Natural killer cell (primary cell): ENCODE measurements around the gene MOB4. TPM values are rescaled to one million over a fixed set of nuclear protein-coding genes. Genes with fewer than 3 reads are reported as not detected.

ENCODE experiments used
- ATAC-seq, 3 donors: fragments of 150-1000 bp in 2 of 3; fragments of 200-7000 bp in 1 of 3; cut with Tn5 transposase; 1 replicate in 1 of 3; 2 replicates in 2 of 3; pipeline ENCODE4 v1.10.0; 2021; ENCODE audit warnings: mild to moderate bottlenecking in 2 of 3, moderate library complexity in 2 of 3
- DNase-seq, 2 donors: peaks; one replicate each; pipeline versions ENCODE4 v3.0.0 to v3.0.0-alpha.2; 2013 to 2021; ENCODE audit warnings: mixed read lengths in 1 of 2
- H3K27ac ChIP-seq: one replicate; pipeline ENCODE4 v1.5.1; 2013; ENCODE audit warnings: mild to moderate bottlenecking, low read length
- H3K27me3 ChIP-seq: one replicate; pipeline ENCODE4 v1.6.1; 2013; ENCODE audit warnings: low read length; ENCODE audit not compliant: control insufficient read depth, insufficient read depth
- H3K36me3 ChIP-seq: one replicate; pipeline ENCODE4 v1.6.1; 2013; ENCODE audit warnings: low read length; ENCODE audit not compliant: control insufficient read depth, insufficient read depth
- H3K4me1 ChIP-seq: one replicate; pipeline ENCODE4 v1.6.1; 2013; ENCODE audit warnings: low read length; ENCODE audit not compliant: control insufficient read depth, insufficient read depth
- H3K4me3 ChIP-seq: one replicate; pipeline ENCODE4 v1.5.1; 2013; ENCODE audit warnings: low read length
- H3K9me3 ChIP-seq: one replicate; pipeline ENCODE4 v1.6.1; 2013; ENCODE audit warnings: low read length; ENCODE audit not compliant: control insufficient read depth, insufficient read depth
- H3K27ac Mint-ChIP-seq, 2 donors: one replicate each; pipeline ENCODE4 v1.8.0; 2022; ENCODE audit warnings: mild to moderate bottlenecking in 2 of 2, mixed read lengths in 2 of 2, moderate library complexity in 1 of 2
- H3K27me3 Mint-ChIP-seq, 2 donors: one replicate each; pipeline ENCODE4 v1.8.0; 2022; ENCODE audit warnings: low read depth in 2 of 2, mixed read lengths in 2 of 2
- H3K36me3 Mint-ChIP-seq: one replicate; pipeline ENCODE4 v1.8.0; 2022; ENCODE audit warnings: mixed read lengths
- H3K4me1 Mint-ChIP-seq, 2 donors: one replicate each; pipeline ENCODE4 v1.8.0; 2022; ENCODE audit warnings: mixed read lengths in 2 of 2
- H3K4me3 Mint-ChIP-seq: one replicate; pipeline ENCODE4 v1.8.0; 2022; ENCODE audit warnings: mild to moderate bottlenecking, moderate library complexity, mixed read lengths
- H3K9me3 Mint-ChIP-seq, 2 donors: one replicate each; pipeline ENCODE4 v1.8.0; 2022; ENCODE audit warnings: mixed read lengths in 2 of 2
- CTCF ChIP-seq: fragments of 200-600 bp; IDR thresholded peaks from one replicate; pipeline ENCODE4 v1.8.0; 2022; ENCODE audit warnings: antibody characterized with exemption
- WGBS: methylation state at CpG from one replicate; pipeline ENCODE4 v1.1.7; 2013; ENCODE audit warnings: missing lambda C conversion rate; ENCODE audit not compliant: insufficient coverage; 5-methylcytosine and 5-hydroxymethylcytosine counted together
- intact Hi-C: fragments of 100-400 bp; cut with micrococcal nuclease; formaldehyde crosslinking; loops from one replicate; pipeline ENCODE4 v1.14.2; 2022
- total RNA-seq, 4 donors: library from RNA; stranded (reverse); fragments of 120-200 nt in 1 of 4; gene quantifications; one replicate each; pipeline versions ENCODE4 v1.2.3 to v1.2.4, GENCODE V29; 2013 to 2022

The MOB4 gene
- total RNA-seq, 3 donors from 2014 or later (not counting 1 experiment from before 2014, with no cell fraction given), result 27.1 to 40.0 (median 34.9) TPM

GRCh38 chr2:197504512-197504911 is 11.4 kb upstream of the MOB4 start:
- no peaks in the 10 kb centered on the region for H3K9me3 Mint-ChIP-seq
- intact Hi-C loops, result no loop called here
- H3K27ac ChIP-seq, result no peak overlapping the region
- no peak for DNase-seq
- peak overlapping the region in 1 of 2 donors; percentile 45 for H3K27ac Mint-ChIP-seq
- peaks cover 22 to 25% of the 10 kb centered on the region in 2 donors for H3K4me1 Mint-ChIP-seq
- no peaks in the 10 kb centered on the region for H3K27me3 ChIP-seq
- 97% methylated on average over 6 of the region's 6 CpGs for WGBS
- H3K27me3 Mint-ChIP-seq, result no peaks in the 10 kb centered on the region
- no peak for ATAC-seq
- no peaks in the 10 kb centered on the region for H3K9me3 ChIP-seq
- H3K4me3 ChIP-seq, result no peak overlapping the region
- H3K36me3 Mint-ChIP-seq, result no peaks in the 10 kb centered on the region
- TF ChIP-seq CTCF, result no peak
- H3K36me3 ChIP-seq, result peaks cover 14% of the 10 kb centered on the region
- H3K4me3 Mint-ChIP-seq, result no peak overlapping the region
- peaks cover 15% of the 10 kb centered on the region for H3K4me1 ChIP-seq

- Mint-ChIP-seq H3K9me3 (no peaks in the 10 kb centered on the region), H3K4me3 (no peak overlapping the region), H3K27me3 (no peaks in the 10 kb centered on the region), H3K36me3 (no peaks in the 10 kb centered on the region), H3K27ac (no peak overlapping the region), H3K4me1 (peaks cover 7 to 12% of the 10 kb centered on the region in 2 donors)
- no peak for TF ChIP-seq CTCF
- Histone ChIP-seq H3K4me3 (no peak overlapping the region), H3K27ac (no peak overlapping the region), H3K27me3 (no peaks in the 10 kb centered on the region), H3K9me3 (no peaks in the 10 kb centered on the region), H3K36me3 (peaks cover 14% of the 10 kb centered on the region), H3K4me1 (peaks cover 5% of the 10 kb centered on the region)
- ATAC-seq (no peak), DNase-seq (no peak)
- intact Hi-C loops, result no loop called here
- WGBS, result no CpG with 5 or more reads among the region's 5 CpGs
These were observed 9.2 kb upstream of the MOB4 start for GRCh38 chr2:197506658-197507057.

GRCh38 chr2:197513915-197514314 is 2.0 kb upstream of the MOB4 start:
- no peaks in the 10 kb centered on the region for H3K9me3 Mint-ChIP-seq
- no peak overlapping the region for H3K4me3 Mint-ChIP-seq
- DNase-seq (no peak), ATAC-seq (no peak)
- Histone ChIP-seq H3K4me3 (no peak overlapping the region), H3K9me3 (no peaks in the 10 kb centered on the region), H3K4me1 (peaks cover 20% of the 10 kb centered on the region), H3K27me3 (no peaks in the 10 kb centered on the region), H3K27ac (no peak overlapping the region), H3K36me3 (no peaks in the 10 kb centered on the region)
- TF ChIP-seq CTCF, result no peak
- intact Hi-C loops, result no loop called here
- no peaks in the 10 kb centered on the region for H3K36me3 Mint-ChIP-seq
- H3K4me1 Mint-ChIP-seq, result peaks cover 28 to 31% of the 10 kb centered on the region in 2 donors
- H3K27me3 Mint-ChIP-seq, result no peaks in the 10 kb centered on the region
- peak overlapping the region in 1 of 2 donors; percentile 97 for H3K27ac Mint-ChIP-seq
- 96% methylated on average over 4 of the region's 5 CpGs for WGBS

GRCh38 chr2:197514754-197515153 is 1.1 kb upstream of the MOB4 start:
- peak in 1 of 2 donors; percentile 47 for DNase-seq
- no peaks in the 10 kb centered on the region for H3K27me3 Mint-ChIP-seq
- peaks cover 28 to 32% of the 10 kb centered on the region in 2 donors for H3K4me1 Mint-ChIP-seq

More at GRCh38 chr2:197514754-197515153, 1.1 kb upstream of the MOB4 start:
- 61% methylated on average over 2 of the region's 3 CpGs for WGBS
- peak overlapping the region; percentile 90 to 97 for H3K27ac Mint-ChIP-seq
- H3K36me3 Mint-ChIP-seq, result no peaks in the 10 kb centered on the region
- Histone ChIP-seq H3K4me1 (peaks cover 20% of the 10 kb centered on the region), H3K4me3 (peak overlapping the region; percentile 64), H3K27me3 (no peaks in the 10 kb centered on the region), H3K9me3 (no peaks in the 10 kb centered on the region), H3K36me3 (no peaks in the 10 kb centered on the region), H3K27ac (peak overlapping the region; percentile 88)
- no peak for TF ChIP-seq CTCF
- H3K9me3 Mint-ChIP-seq, result no peaks in the 10 kb centered on the region
- no peak for ATAC-seq
- peak overlapping the region; percentile 92 for H3K4me3 Mint-ChIP-seq
- intact Hi-C loops, result loop anchor here (1.0 to 5.0 kb wide), 3 partner anchors 14 to 77 kb away; partner anchors contain the start of genes COQ10B, HSPE1 and SF3B1
